HepG2 (cell line): ENCODE measurements around the gene GDF7. TPM values are rescaled to one million over a fixed set of nuclear protein-coding genes. Genes with fewer than 3 reads are reported as not detected.

Experiments used
- CBX1 ChIP-seq: IDR thresholded peaks from one replicate; pipeline ENCODE4 v1.6.1; 2016; ENCODE audit warnings: antibody characterized with exemption, low read depth
- MIXL1 ChIP-seq: IDR thresholded peaks from 2 replicates; pipeline ENCODE4 v1.6.1; 2016
- NR2F6 ChIP-seq, 2 experiments: IDR thresholded peaks; 2 replicates each; pipeline ENCODE4 v1.6.1; 2016; ENCODE audit warnings: antibody characterized with exemption in 1 of 2, mild to moderate bottlenecking in 1 of 2
- SOX13 ChIP-seq, 3 experiments: fragments of 450-650 bp in 1 of 3; sonication (generic) in 1 of 3; formaldehyde crosslinking in 1 of 3; IDR thresholded peaks in 2 of 3; conservative IDR thresholded peaks in 1 of 3; 2 replicates each; pipeline versions ENCODE4 v1.5.0 to v1.6.1; 2016 to 2020; ENCODE audit warnings: antibody characterized with exemption in 1 of 3, mild to moderate bottlenecking in 1 of 3, missing compliant biosample characterization in 1 of 3, missing genetic modification reagents in 1 of 3, moderate library complexity in 1 of 3
- SOX5 ChIP-seq: IDR thresholded peaks from 2 replicates; pipeline ENCODE4 v1.6.1; 2016; ENCODE audit warnings: borderline replicate concordance
- SPEN ChIP-seq: sonication (generic); formaldehyde crosslinking; IDR thresholded peaks from 2 replicates; pipeline ENCODE4 v1.5.1; 2020; ENCODE audit warnings: low read depth, mild to moderate bottlenecking, missing genetic modification reagents
- SSRP1 ChIP-seq: IDR thresholded peaks from 2 replicates; pipeline ENCODE4 v1.6.1; 2016; ENCODE audit warnings: control low read depth
- TCF7 ChIP-seq: sonication (generic); IDR thresholded peaks from 2 replicates; pipeline ENCODE4 v1.6.1; 2016; ENCODE audit warnings: antibody characterized with exemption, low read depth
- ZNF143 ChIP-seq: sonication (generic); formaldehyde crosslinking; IDR thresholded peaks from 2 replicates; pipeline ENCODE4 v1.4.0; 2020; ENCODE audit warnings: missing genetic modification reagents
- ZNF749 ChIP-seq: sonication (generic); formaldehyde crosslinking; IDR thresholded peaks from 2 replicates; pipeline ENCODE4 v1.8.0; 2022; ENCODE audit warnings: mild to moderate bottlenecking, missing genetic modification reagents, moderate library complexity, borderline replicate concordance
- ZSCAN29 ChIP-seq: sonication (generic); formaldehyde crosslinking; conservative IDR thresholded peaks from 2 replicates; pipeline ENCODE4 v1.4.0; 2020; ENCODE audit warnings: mild to moderate bottlenecking, missing genetic modification reagents
- polyA plus RNA-seq, 8 experiments: library from polyadenylated mRNA; depleted of rRNA in 3 of 8; stranded (reverse) in 7 of 8; unstranded in 1 of 8; fragments of >200 nt; fragmentation: Illumina TruSeq in 4 of 8; extraction: Trizol in 4 of 8; gene quantifications; 2 replicates each; pipeline versions ENCODE4 v1.2.1 to v1.2.3, GENCODE V29; 2011 to 2016; ENCODE audit warnings: low read depth in 4 of 8, missing spikeins in 1 of 8, mixed read lengths in 1 of 8; ENCODE audit not compliant: insufficient read depth in 1 of 8
- total RNA-seq, 5 experiments: library from RNA; depleted of rRNA; stranded (reverse); fragments of >200 nt; fragmentation: Illumina TruSeq; extraction: Trizol; gene quantifications; 2 replicates each; pipeline ENCODE4 v1.2.3, GENCODE V29; 2016; ENCODE audit warnings: low read depth in 1 of 5
- TF ChIP-seq, protein P1 (sequence below): sonication (generic); formaldehyde crosslinking; IDR thresholded peaks from 2 replicates; pipeline ENCODE4 v1.5.0; 2020; ENCODE audit warnings: mild to moderate bottlenecking, low read depth, missing genetic modification reagents, borderline replicate concordance
- TF ChIP-seq, protein P2 (sequence below): sonication (generic); formaldehyde crosslinking; IDR thresholded peaks from 2 replicates; pipeline ENCODE4 v1.5.0; 2020; ENCODE audit warnings: mild to moderate bottlenecking, missing genetic modification reagents
- TF ChIP-seq, protein P3 (sequence below): IDR thresholded peaks from 2 replicates; pipeline ENCODE4 v1.6.1; 2016; ENCODE audit warnings: low read depth
- TF ChIP-seq, protein P4 (sequence below): sonication (generic); formaldehyde crosslinking; IDR thresholded peaks from 2 replicates; pipeline ENCODE4 v1.5.0; 2020; ENCODE audit warnings: mild to moderate bottlenecking, missing genetic modification reagents
- TF ChIP-seq, protein P5 (sequence below): sonication (generic); formaldehyde crosslinking; IDR thresholded peaks from 2 replicates; pipeline ENCODE4 v1.5.1; 2020; ENCODE audit warnings: mild to moderate bottlenecking, missing genetic modification reagents, borderline replicate concordance

GDF7 gene
- total and polyA plus RNA-seq, 2 of the 13 experiments (the other 11 are each of a cell fraction or from before 2014, with no cell fraction given) = 1.6 to 15.0 TPM

DNA sequence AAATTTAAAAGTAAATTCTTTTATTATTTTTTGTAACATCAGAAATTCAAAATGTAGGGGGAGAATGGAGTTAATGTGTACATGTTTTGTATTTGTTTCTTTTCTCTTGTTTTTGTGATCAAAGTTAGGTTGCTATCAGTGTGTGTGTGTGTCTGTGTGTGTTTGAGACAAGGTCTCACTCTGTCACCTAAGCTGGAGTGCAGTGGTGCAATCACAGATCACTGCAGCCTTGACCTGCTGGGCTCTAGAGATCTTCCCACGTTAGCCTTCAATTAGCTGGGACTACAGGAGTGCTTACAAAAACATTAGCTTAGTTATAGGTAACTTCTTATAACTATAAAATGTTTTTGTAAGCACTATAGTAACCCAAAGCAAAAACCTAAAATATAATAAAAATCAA is 50.7 kb downstream of the GDF7 start (continued):
- TF ChIP-seq SOX13 (IDR thresholded peaks at IDR 0.05) (no peak), SOX13 (CRISPR knock-in tag; conservative IDR thresholded peaks at IDR 0.05 in 1 of 2, IDR thresholded peaks at IDR 0.05 in 1 of 2) (peak in 1 of 2 experiments; percentile 65; a peak in 2 of 4 replicates), TCF7 (peak; percentile 58; the same call in 1 of the 2 replicates), ZNF749 (CRISPR knock-in tag) (no peak), CBX1 (no peak), SPEN (CRISPR knock-in tag) (peak; percentile 69; the same call in 1 of the 2 replicates), SOX5 (0 out of 2 replicates have a peak, but pooled peaks have one; percentile 48), NR2F6 (IDR thresholded peaks at IDR 0.05) (peak; percentile 87), NR2F6 (CRISPR knock-in tag; IDR thresholded peaks at IDR 0.05) (peak; percentile 97), SSRP1 (CRISPR knock-in tag) (no peak), ZSCAN29 (no peak), MIXL1 (CRISPR knock-in tag) (peak; percentile 76; the same call in 1 of the 2 replicates), ZNF143 (no peak)
- TF ChIP-seq, protein P1, sequence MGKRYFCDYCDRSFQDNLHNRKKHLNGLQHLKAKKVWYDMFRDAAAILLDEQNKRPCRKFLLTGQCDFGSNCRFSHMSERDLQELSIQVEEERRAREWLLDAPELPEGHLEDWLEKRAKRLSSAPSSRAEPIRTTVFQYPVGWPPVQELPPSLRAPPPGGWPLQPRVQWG (CRISPR knock-in tag) = no peak
- TF ChIP-seq, protein P2, sequence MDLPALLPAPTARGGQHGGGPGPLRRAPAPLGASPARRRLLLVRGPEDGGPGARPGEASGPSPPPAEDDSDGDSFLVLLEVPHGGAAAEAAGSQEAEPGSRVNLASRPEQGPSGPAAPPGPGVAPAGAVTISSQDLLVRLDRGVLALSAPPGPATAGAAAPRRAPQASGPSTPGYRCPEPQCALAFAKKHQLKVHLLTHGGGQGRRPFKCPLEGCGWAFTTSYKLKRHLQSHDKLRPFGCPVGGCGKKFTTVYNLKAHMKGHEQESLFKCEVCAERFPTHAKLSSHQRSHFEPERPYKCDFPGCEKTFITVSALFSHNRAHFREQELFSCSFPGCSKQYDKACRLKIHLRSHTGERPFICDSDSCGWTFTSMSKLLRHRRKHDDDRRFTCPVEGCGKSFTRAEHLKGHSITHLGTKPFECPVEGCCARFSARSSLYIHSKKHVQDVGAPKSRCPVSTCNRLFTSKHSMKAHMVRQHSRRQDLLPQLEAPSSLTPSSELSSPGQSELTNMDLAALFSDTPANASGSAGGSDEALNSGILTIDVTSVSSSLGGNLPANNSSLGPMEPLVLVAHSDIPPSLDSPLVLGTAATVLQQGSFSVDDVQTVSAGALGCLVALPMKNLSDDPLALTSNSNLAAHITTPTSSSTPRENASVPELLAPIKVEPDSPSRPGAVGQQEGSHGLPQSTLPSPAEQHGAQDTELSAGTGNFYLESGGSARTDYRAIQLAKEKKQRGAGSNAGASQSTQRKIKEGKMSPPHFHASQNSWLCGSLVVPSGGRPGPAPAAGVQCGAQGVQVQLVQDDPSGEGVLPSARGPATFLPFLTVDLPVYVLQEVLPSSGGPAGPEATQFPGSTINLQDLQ (CRISPR knock-in tag) = no peak
- TF ChIP-seq, protein P3, sequence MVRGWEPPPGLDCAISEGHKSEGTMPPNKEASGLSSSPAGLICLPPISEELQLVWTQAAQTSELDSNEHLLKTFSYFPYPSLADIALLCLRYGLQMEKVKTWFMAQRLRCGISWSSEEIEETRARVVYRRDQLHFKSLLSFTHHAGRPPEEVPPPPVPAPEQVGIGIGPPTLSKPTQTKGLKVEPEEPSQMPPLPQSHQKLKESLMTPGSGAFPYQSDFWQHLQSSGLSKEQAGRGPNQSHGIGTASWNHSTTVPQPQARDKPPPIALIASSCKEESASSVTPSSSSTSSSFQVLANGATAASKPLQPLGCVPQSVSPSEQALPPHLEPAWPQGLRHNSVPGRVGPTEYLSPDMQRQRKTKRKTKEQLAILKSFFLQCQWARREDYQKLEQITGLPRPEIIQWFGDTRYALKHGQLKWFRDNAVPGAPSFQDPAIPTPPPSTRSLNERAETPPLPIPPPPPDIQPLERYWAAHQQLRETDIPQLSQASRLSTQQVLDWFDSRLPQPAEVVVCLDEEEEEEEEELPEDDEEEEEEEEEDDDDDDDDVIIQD (CRISPR knock-in tag) = peak; percentile 83; the same call in 1 of the 2 replicates
- TF ChIP-seq, protein P4, sequence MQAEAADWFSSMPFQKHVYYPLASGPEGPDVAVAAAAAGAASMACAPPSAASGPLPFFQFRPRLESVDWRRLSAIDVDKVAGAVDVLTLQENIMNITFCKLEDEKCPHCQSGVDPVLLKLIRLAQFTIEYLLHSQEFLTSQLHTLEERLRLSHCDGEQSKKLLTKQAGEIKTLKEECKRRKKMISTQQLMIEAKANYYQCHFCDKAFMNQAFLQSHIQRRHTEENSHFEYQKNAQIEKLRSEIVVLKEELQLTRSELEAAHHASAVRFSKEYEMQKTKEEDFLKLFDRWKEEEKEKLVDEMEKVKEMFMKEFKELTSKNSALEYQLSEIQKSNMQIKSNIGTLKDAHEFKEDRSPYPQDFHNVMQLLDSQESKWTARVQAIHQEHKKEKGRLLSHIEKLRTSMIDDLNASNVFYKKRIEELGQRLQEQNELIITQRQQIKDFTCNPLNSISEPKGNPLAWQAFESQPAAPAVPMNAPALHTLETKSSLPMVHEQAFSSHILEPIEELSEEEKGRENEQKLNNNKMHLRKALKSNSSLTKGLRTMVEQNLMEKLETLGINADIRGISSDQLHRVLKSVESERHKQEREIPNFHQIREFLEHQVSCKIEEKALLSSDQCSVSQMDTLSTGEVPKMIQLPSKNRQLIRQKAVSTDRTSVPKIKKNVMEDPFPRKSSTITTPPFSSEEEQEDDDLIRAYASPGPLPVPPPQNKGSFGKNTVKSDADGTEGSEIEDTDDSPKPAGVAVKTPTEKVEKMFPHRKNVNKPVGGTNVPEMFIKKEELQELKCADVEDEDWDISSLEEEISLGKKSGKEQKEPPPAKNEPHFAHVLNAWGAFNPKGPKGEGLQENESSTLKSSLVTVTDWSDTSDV (CRISPR knock-in tag) = no peak
- TF ChIP-seq, protein P5, sequence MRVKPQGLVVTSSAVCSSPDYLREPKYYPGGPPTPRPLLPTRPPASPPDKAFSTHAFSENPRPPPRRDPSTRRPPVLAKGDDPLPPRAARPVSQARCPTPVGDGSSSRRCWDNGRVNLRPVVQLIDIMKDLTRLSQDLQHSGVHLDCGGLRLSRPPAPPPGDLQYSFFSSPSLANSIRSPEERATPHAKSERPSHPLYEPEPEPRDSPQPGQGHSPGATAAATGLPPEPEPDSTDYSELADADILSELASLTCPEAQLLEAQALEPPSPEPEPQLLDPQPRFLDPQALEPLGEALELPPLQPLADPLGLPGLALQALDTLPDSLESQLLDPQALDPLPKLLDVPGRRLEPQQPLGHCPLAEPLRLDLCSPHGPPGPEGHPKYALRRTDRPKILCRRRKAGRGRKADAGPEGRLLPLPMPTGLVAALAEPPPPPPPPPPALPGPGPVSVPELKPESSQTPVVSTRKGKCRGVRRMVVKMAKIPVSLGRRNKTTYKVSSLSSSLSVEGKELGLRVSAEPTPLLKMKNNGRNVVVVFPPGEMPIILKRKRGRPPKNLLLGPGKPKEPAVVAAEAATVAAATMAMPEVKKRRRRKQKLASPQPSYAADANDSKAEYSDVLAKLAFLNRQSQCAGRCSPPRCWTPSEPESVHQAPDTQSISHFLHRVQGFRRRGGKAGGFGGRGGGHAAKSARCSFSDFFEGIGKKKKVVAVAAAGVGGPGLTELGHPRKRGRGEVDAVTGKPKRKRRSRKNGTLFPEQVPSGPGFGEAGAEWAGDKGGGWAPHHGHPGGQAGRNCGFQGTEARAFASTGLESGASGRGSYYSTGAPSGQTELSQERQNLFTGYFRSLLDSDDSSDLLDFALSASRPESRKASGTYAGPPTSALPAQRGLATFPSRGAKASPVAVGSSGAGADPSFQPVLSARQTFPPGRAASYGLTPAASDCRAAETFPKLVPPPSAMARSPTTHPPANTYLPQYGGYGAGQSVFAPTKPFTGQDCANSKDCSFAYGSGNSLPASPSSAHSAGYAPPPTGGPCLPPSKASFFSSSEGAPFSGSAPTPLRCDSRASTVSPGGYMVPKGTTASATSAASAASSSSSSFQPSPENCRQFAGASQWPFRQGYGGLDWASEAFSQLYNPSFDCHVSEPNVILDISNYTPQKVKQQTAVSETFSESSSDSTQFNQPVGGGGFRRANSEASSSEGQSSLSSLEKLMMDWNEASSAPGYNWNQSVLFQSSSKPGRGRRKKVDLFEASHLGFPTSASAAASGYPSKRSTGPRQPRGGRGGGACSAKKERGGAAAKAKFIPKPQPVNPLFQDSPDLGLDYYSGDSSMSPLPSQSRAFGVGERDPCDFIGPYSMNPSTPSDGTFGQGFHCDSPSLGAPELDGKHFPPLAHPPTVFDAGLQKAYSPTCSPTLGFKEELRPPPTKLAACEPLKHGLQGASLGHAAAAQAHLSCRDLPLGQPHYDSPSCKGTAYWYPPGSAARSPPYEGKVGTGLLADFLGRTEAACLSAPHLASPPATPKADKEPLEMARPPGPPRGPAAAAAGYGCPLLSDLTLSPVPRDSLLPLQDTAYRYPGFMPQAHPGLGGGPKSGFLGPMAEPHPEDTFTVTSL (CRISPR knock-in tag) = no peak; the same call in 1 of the 2 replicates
